HepG2 (cell line): Measurements from ENCODE around the gene FANCL. TPM values are rescaled to one million over a fixed set of nuclear protein-coding genes. Genes with fewer than 3 reads are reported as not detected.
A peak's percentile ranks its signal among the peaks of the same experiment; 100 is the strongest.

Experiments used
- ARHGAP35 ChIP-seq: sonication (generic); formaldehyde crosslinking; IDR thresholded peaks from 2 replicates; pipeline ENCODE4 v1.9.0; 2022; ENCODE audit warnings: mild to moderate bottlenecking, inconsistent platforms, moderate library complexity, missing genetic modification reagents, borderline replicate concordance
- ARID4A ChIP-seq: sonication (generic); formaldehyde crosslinking; IDR thresholded peaks from 2 replicates; pipeline ENCODE4 v1.5.0; 2020; ENCODE audit warnings: mild to moderate bottlenecking, missing genetic modification reagents, borderline replicate concordance
- BATF2 ChIP-seq: sonication (generic); formaldehyde crosslinking; IDR thresholded peaks from 2 replicates; pipeline ENCODE4 v1.8.0; 2022; ENCODE audit warnings: mild to moderate bottlenecking, missing genetic modification reagents, moderate library complexity
- ESRRA ChIP-seq: sonication (generic); formaldehyde crosslinking; IDR thresholded peaks from 2 replicates; pipeline ENCODE4 v1.5.1; 2020; ENCODE audit warnings: mild to moderate bottlenecking, low read depth, missing genetic modification reagents
- GABPA ChIP-seq, 2 experiments: IDR thresholded peaks; 2 replicates each; pipeline ENCODE4 v1.6.1; 2011 to 2016; ENCODE audit warnings: low read depth in 2 of 2, low read length in 1 of 2, missing biosample characterization in 1 of 2, missing genetic modification characterization in 1 of 2
- GFI1 ChIP-seq: sonication (generic); formaldehyde crosslinking; IDR thresholded peaks from 2 replicates; pipeline ENCODE4 v1.5.0; 2020; ENCODE audit warnings: missing genetic modification reagents, mild to moderate bottlenecking, borderline replicate concordance
- HMG20B ChIP-seq: conservative IDR thresholded peaks from 2 replicates; pipeline ENCODE4 v1.6.1; 2016; ENCODE audit warnings: missing genetic modification reagents, missing compliant biosample characterization
- HNRNPLL ChIP-seq: fragments of 200-400 bp; formaldehyde crosslinking; IDR thresholded peaks from 2 replicates; pipeline ENCODE4 v1.6.1; 2017; ENCODE audit warnings: mild to moderate bottlenecking, low read depth, low read length; ENCODE audit not compliant: poor library complexity, severe bottlenecking
- MED8 ChIP-seq: sonication (generic); formaldehyde crosslinking; IDR thresholded peaks from 2 replicates; pipeline ENCODE4 v1.8.1; 2023; ENCODE audit warnings: mild to moderate bottlenecking, missing genetic modification reagents; ENCODE audit not compliant: insufficient replicate concordance
- SIX1 ChIP-seq: sonication (generic); formaldehyde crosslinking; IDR thresholded peaks from 2 replicates; pipeline ENCODE4 v1.4.0; 2020; ENCODE audit warnings: missing genetic modification reagents, borderline replicate concordance
- SKIL ChIP-seq: sonication (generic); formaldehyde crosslinking; IDR thresholded peaks from 2 replicates; pipeline ENCODE4 v1.8.0; 2022; ENCODE audit warnings: missing genetic modification reagents, mild to moderate bottlenecking, moderate library complexity, borderline replicate concordance
- TAF1 ChIP-seq: sonication (generic); formaldehyde crosslinking; IDR thresholded peaks from 2 replicates; pipeline ENCODE4 v1.4.0; 2020; ENCODE audit warnings: missing genetic modification reagents
- ZNF224 ChIP-seq: sonication (generic); formaldehyde crosslinking; IDR thresholded peaks from 2 replicates; pipeline ENCODE4 v1.5.0; 2020; ENCODE audit warnings: mild to moderate bottlenecking, missing genetic modification reagents
- ZNF33B ChIP-seq: sonication (generic); formaldehyde crosslinking; IDR thresholded peaks from 2 replicates; pipeline ENCODE4 v1.5.1; 2020; ENCODE audit warnings: mild to moderate bottlenecking, missing genetic modification reagents
- ZNF430 ChIP-seq: sonication (generic); formaldehyde crosslinking; IDR thresholded peaks from 2 replicates; pipeline ENCODE4 v1.9.0; 2021; ENCODE audit warnings: mild to moderate bottlenecking, missing genetic modification reagents
- ZNF614 ChIP-seq: IDR thresholded peaks from 2 replicates; pipeline ENCODE4 v1.6.1; 2018; ENCODE audit warnings: missing biosample characterization, missing genetic modification reagents, inconsistent platforms, borderline replicate concordance
- polyA plus RNA-seq, 8 experiments: library from polyadenylated mRNA; depleted of rRNA in 3 of 8; stranded (reverse) in 7 of 8; unstranded in 1 of 8; fragments of >200 nt; fragmentation: Illumina TruSeq in 4 of 8; extraction: Trizol in 4 of 8; gene quantifications; 2 replicates each; pipeline versions ENCODE4 v1.2.1 to v1.2.3, GENCODE V29; 2011 to 2016; ENCODE audit warnings: low read depth in 4 of 8, missing spikeins in 1 of 8, mixed read lengths in 1 of 8; ENCODE audit not compliant: insufficient read depth in 1 of 8
- total RNA-seq, 5 experiments: library from RNA; depleted of rRNA; stranded (reverse); fragments of >200 nt; fragmentation: Illumina TruSeq; extraction: Trizol; gene quantifications; 2 replicates each; pipeline ENCODE4 v1.2.3, GENCODE V29; 2016; ENCODE audit warnings: low read depth in 1 of 5
- TF ChIP-seq, protein P1 (sequence below): sonication (generic); formaldehyde crosslinking; IDR thresholded peaks from 2 replicates; pipeline ENCODE4 v1.4.0; 2020; ENCODE audit warnings: mild to moderate bottlenecking, missing genetic modification reagents

The FANCL gene
- total and polyA plus RNA-seq, 2 of the 13 experiments (the other 11 are each of a cell fraction or from before 2014, with no cell fraction given): 40.7 to 66.8 TPM

DNA sequence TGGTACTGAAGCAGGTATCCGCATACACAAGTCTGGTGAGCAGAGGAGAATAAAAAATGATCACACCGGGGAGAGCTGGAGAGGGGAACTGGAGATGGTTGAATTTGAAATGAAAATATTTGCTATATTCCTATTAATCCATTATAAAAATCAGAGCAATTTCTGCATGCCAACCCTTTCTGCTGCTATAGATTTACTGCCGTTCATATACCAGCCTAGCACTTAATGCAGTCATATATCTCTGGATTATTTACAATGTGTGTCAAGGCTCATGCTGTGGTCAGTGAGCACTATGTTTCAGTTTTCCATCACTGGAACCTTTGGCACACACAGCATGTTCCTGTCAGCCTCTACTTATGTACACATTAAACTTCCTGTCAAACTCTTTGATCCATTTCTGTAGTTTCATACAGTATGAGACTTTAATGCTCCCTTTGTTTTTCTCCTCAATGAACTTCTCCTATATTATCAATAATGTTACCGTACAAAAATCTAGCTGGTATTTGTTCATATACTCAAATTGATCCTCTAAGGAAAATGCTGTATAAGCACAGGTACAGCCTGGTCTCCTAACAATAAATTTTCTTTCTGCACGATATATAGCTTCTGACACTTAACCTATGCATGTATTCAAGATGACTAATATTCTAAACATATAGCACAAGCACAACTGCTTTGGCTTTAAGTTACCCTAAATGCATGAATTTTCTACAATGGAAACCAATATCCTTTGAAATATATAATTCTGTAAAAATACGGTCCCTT, 36.7 kb downstream of the FANCL start (continued):
- TF ChIP-seq SKIL (no peak), ARID4A (CRISPR knock-in tag) (no peak; the same call in 1 of the 2 replicates), TAF1 (CRISPR knock-in tag) (no peak), ZNF33B (CRISPR knock-in tag) (no peak), GFI1 (CRISPR knock-in tag) (no peak), ZNF430 (CRISPR knock-in tag) (0 out of 2 replicates have a peak, but pooled peaks have one; percentile 52), SIX1 (CRISPR knock-in tag) (peak; percentile 72; the same call in 1 of the 2 replicates), HMG20B (CRISPR knock-in tag) (no peak), BATF2 (CRISPR knock-in tag) (no peak), ARHGAP35 (no peak), ZNF224 (no peak), HNRNPLL (no peak), MED8 (no peak), GABPA (IDR thresholded peaks at IDR 0.05; ENCODE audit: low read depth, low read length) (no peak), GABPA (CRISPR knock-in tag; IDR thresholded peaks at IDR 0.05; ENCODE audit: low read depth) (peak; percentile 61), ESRRA (no peak), ZNF614 (peak; percentile 89)
- TF ChIP-seq, protein P1, sequence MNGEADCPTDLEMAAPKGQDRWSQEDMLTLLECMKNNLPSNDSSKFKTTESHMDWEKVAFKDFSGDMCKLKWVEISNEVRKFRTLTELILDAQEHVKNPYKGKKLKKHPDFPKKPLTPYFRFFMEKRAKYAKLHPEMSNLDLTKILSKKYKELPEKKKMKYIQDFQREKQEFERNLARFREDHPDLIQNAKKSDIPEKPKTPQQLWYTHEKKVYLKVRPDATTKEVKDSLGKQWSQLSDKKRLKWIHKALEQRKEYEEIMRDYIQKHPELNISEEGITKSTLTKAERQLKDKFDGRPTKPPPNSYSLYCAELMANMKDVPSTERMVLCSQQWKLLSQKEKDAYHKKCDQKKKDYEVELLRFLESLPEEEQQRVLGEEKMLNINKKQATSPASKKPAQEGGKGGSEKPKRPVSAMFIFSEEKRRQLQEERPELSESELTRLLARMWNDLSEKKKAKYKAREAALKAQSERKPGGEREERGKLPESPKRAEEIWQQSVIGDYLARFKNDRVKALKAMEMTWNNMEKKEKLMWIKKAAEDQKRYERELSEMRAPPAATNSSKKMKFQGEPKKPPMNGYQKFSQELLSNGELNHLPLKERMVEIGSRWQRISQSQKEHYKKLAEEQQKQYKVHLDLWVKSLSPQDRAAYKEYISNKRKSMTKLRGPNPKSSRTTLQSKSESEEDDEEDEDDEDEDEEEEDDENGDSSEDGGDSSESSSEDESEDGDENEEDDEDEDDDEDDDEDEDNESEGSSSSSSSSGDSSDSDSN: no peak
